Measurements from ENCODE around the gene ZNF512B. TPM values are rescaled to one million over a fixed set of nuclear protein-coding genes. Genes with fewer than 3 reads are reported as not detected.

Gene ZNF512B
- total RNA-seq, 4 donors from 2014 or later, result 13.4 to 24.8 (median 19.0) TPM

- no peak for DNase-seq
- H3K4me3 ChIP-seq (replicated peaks in 1 of 3), result no peak overlapping the region
- no peaks in the 10 kb centered on the region for H3K27me3 ChIP-seq
- H3K36me3 ChIP-seq, result peaks cover 29 to 31% of the 10 kb centered on the region in 2 donors
- H3K4me1 ChIP-seq, result no peaks in the 10 kb centered on the region
- H3K9me3 ChIP-seq, result no peaks in the 10 kb centered on the region
- no peak overlapping the region for H3K27ac ChIP-seq
- TF ChIP-seq POLR2A (IDR thresholded peaks at IDR 0.05) (no peak), CTCF (IDR thresholded peaks at IDR 0.05) (no peak)
- 86 to 94% methylated on average over 14 of the region's 14 CpGs for WGBS, 2 donors
- intact Hi-C loops (cut with DNase I), result no loop called here
These were observed 32.1 kb downstream of the ZNF512B start for GRCh38 chr20:63937596-63937995.

GRCh38 chr20:63935447-63935846, 34.3 kb downstream of the ZNF512B start:
- intact Hi-C loops (cut with DNase I), result no loop called here
- TF ChIP-seq POLR2A (IDR thresholded peaks at IDR 0.05) (no peak), CTCF (IDR thresholded peaks at IDR 0.05) (no peak)
- H3K27ac ChIP-seq, result no peak overlapping the region
- WGBS, 2 donors, result 95 to 100% methylated on average over 3 to 9 of the region's 9 CpGs
- peaks cover 41 to 44% of the 10 kb centered on the region in 2 donors for H3K36me3 ChIP-seq
- no peak for DNase-seq
- H3K4me3 ChIP-seq (replicated peaks in 1 of 3), result no peak overlapping the region
- H3K9me3 ChIP-seq, result no peaks in the 10 kb centered on the region
- H3K27me3 ChIP-seq, result no peaks in the 10 kb centered on the region
- no peaks in the 10 kb centered on the region for H3K4me1 ChIP-seq

- no peak for DNase-seq
- Histone ChIP-seq H3K9me3 (no peaks in the 10 kb centered on the region), H3K27ac (no peak overlapping the region), H3K4me1 (no peaks in the 10 kb centered on the region), H3K27me3 (no peaks in the 10 kb centered on the region), H3K4me3 (replicated peaks in 1 of 3) (no peak overlapping the region), H3K36me3 (peaks cover 42 to 47% of the 10 kb centered on the region in 2 donors)
- WGBS, 2 donors, result 88 to 93% methylated on average over 34 to 35 of the region's 37 CpGs
- intact Hi-C loops (cut with DNase I), result no loop called here
- TF ChIP-seq POLR2A (IDR thresholded peaks at IDR 0.05) (no peak), CTCF (IDR thresholded peaks at IDR 0.05) (no peak)
These were observed 35.3 kb downstream of the ZNF512B start for GRCh38 chr20:63934271-63935068.

- TF ChIP-seq POLR2A (IDR thresholded peaks at IDR 0.05) (no peak), CTCF (IDR thresholded peaks at IDR 0.05) (no peak)
- no peaks in the 10 kb centered on the region for H3K9me3 ChIP-seq
- H3K27ac ChIP-seq, result no peak overlapping the region
- intact Hi-C loops (cut with DNase I), result no loop called here
- DNase-seq, result no peak
- 68 to 79% methylated on average over 5 of the region's 5 CpGs for WGBS, 2 donors
- peaks cover 48 to 56% of the 10 kb centered on the region in 2 donors for H3K36me3 ChIP-seq
- H3K4me3 ChIP-seq (replicated peaks in 1 of 3), result no peak overlapping the region
- no peaks in the 10 kb centered on the region for H3K4me1 ChIP-seq
- H3K27me3 ChIP-seq, result no peaks in the 10 kb centered on the region
These were observed 36.1 kb downstream of the ZNF512B start for GRCh38 chr20:63933646-63934045.

- Histone ChIP-seq H3K9me3 (no peaks in the 10 kb centered on the region), H3K27ac (no peak overlapping the region), H3K36me3 (peaks cover 53 to 62% of the 10 kb centered on the region in 2 donors), H3K27me3 (no peaks in the 10 kb centered on the region), H3K4me3 (replicated peaks in 1 of 3) (no peak overlapping the region), H3K4me1 (no peaks in the 10 kb centered on the region)
- intact Hi-C loops (cut with DNase I), result no loop called here
- no peak for DNase-seq
- 96 to 97% methylated on average over 5 to 9 of the region's 17 CpGs for WGBS, 2 donors
- TF ChIP-seq CTCF (IDR thresholded peaks at IDR 0.05), result no peak
- no peak for TF ChIP-seq POLR2A (IDR thresholded peaks at IDR 0.05)
These were observed 37.0 kb downstream of the ZNF512B start for GRCh38 chr20:63932606-63933160.
